Astrocyte (in vitro differentiated cells and primary cell): Measurements from ENCODE around the gene CHRD.

ENCODE experiments used
- EZH2 ChIP-seq: IDR thresholded peaks from 2 replicates; pipeline ENCODE4 v1.6.1; 2012; ENCODE audit warnings: mild to moderate bottlenecking, low read length, inconsistent platforms; ENCODE audit not compliant: insufficient read depth
- TF ChIP-seq, protein P1 (sequence below): IDR thresholded peaks from 2 replicates; pipeline ENCODE4 v1.5.1; 2011; ENCODE audit warnings: low read depth, mild to moderate bottlenecking, inconsistent platforms, low read length, moderate library complexity; ENCODE audit not compliant: insufficient read depth

DNA sequence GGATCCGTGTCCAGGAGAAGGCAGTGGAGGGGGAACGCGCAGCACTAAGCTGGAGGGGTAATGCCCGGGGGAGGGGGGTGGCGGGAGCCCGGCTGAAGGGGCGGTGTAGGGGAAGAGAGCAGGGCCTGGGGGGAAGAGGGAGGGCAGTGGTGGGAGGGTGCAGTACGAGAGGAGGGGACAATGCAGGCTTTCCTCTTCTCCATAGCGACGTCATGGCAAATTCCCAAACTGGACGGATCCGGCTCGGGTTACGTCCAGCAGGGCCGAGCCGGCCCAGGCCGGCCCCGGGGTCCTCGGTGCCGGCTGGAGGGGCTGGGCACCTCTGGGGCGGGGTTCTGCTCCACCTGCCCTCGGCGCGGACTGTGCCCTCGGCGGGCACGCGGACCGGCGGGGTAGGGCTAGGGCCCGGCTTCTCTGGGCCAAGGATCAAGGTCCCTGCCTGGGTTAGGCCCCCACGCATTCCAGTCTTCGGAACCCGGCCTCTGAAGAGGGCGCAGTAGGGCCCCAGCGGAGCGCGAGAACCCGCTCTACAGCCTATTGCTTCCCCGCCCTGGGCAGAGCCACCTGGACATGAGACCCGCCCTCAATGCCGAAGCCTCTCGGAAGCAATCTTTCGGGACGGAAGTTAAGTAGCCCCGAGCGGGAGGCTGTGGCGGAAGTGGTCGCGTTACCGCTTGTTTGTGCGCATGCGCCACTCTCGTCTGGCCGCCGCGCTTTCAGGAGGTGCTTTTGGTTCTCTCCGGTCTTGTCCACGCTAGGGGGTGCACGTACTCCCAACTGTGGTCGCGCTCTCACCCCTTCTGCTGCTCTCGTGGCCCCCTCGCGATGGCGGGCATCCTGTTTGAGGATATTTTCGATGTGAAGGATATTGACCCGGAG, 16.9 kb upstream of the CHRD start:
- TF ChIP-seq, protein P1, sequence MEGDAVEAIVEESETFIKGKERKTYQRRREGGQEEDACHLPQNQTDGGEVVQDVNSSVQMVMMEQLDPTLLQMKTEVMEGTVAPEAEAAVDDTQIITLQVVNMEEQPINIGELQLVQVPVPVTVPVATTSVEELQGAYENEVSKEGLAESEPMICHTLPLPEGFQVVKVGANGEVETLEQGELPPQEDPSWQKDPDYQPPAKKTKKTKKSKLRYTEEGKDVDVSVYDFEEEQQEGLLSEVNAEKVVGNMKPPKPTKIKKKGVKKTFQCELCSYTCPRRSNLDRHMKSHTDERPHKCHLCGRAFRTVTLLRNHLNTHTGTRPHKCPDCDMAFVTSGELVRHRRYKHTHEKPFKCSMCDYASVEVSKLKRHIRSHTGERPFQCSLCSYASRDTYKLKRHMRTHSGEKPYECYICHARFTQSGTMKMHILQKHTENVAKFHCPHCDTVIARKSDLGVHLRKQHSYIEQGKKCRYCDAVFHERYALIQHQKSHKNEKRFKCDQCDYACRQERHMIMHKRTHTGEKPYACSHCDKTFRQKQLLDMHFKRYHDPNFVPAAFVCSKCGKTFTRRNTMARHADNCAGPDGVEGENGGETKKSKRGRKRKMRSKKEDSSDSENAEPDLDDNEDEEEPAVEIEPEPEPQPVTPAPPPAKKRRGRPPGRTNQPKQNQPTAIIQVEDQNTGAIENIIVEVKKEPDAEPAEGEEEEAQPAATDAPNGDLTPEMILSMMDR: peak; percentile 39
- no peak for TF ChIP-seq EZH2
